GM12864 (cell line): ENCODE data around the gene SUPT3H.

Source experiments
- DNase-seq: peaks from one replicate; pipeline ENCODE4 v3.0.0-alpha.2; 2011; ENCODE audit warnings: low read depth
- H3K4me3 ChIP-seq: 2 replicates; pipeline ENCODE4 v1.5.1; 2011; ENCODE audit warnings: mild to moderate bottlenecking, low read depth, low read length, control low read depth
- CTCF ChIP-seq: IDR thresholded peaks from 2 replicates; pipeline ENCODE4 v1.5.1; 2011; ENCODE audit warnings: low read depth, mild to moderate bottlenecking, moderate library complexity, low read length, control low read depth, inconsistent platforms; ENCODE audit errors: missing control alignments

The SUPT3H gene

GRCh38 chr6:44809258-44809657 is 568.5 kb downstream of the SUPT3H start:
- H3K4me3 ChIP-seq = no peak overlapping the region
- TF ChIP-seq CTCF = no peak
- no peak for DNase-seq

- TF ChIP-seq CTCF = no peak
- DNase-seq = no peak
- no peak overlapping the region for H3K4me3 ChIP-seq
These were observed 569.6 kb downstream of the SUPT3H start for GRCh38 chr6:44808148-44808547.

GRCh38 chr6:44806656-44807055 is 571.1 kb downstream of the SUPT3H start:
- H3K4me3 ChIP-seq = no peak overlapping the region
- no peak for TF ChIP-seq CTCF
- DNase-seq = no peak

- no peak overlapping the region for H3K4me3 ChIP-seq
- no peak for DNase-seq
- TF ChIP-seq CTCF = no peak
These were observed 572.4 kb downstream of the SUPT3H start for GRCh38 chr6:44805238-44805846.

- H3K4me3 ChIP-seq = no peak overlapping the region
- no peak for TF ChIP-seq CTCF
- no peak for DNase-seq
These were observed 573.1 kb downstream of the SUPT3H start for GRCh38 chr6:44804546-44805159.

GRCh38 chr6:44804016-44804415 is 573.7 kb downstream of the SUPT3H start:
- no peak for DNase-seq
- H3K4me3 ChIP-seq = no peak overlapping the region
- no peak for TF ChIP-seq CTCF
